HepG2 (cell line): ENCODE measurements around the gene RILP. TPM values are rescaled to one million over a fixed set of nuclear protein-coding genes. Genes with fewer than 3 reads are reported as not detected.
A peak's percentile ranks its signal among the peaks of the same experiment; 100 is the strongest.

ENCODE experiments used
- DZIP1 ChIP-seq: sonication (generic); formaldehyde crosslinking; IDR thresholded peaks from 2 replicates; pipeline ENCODE4 v1.5.0; 2020; ENCODE audit warnings: mild to moderate bottlenecking, missing genetic modification reagents
- FOXP4 ChIP-seq: sonication (generic); formaldehyde crosslinking; IDR thresholded peaks from 2 replicates; pipeline ENCODE4 v1.4.0; 2020; ENCODE audit warnings: missing genetic modification reagents
- GRHL1 ChIP-seq: sonication (generic); formaldehyde crosslinking; conservative IDR thresholded peaks from 2 replicates; pipeline ENCODE4 v1.8.0; 2022; ENCODE audit warnings: missing genetic modification reagents
- IKZF1 ChIP-seq: fragments of 450-650 bp; IDR thresholded peaks from 2 replicates; pipeline ENCODE4 v1.7.1; 2016
- NCOR1 ChIP-seq: fragments of 200-600 bp; sonication (generic); IDR thresholded peaks from 2 replicates; pipeline ENCODE4 v1.7.0; 2017; ENCODE audit warnings: antibody characterized with exemption, low read length, borderline replicate concordance
- NFIB ChIP-seq: sonication (generic); formaldehyde crosslinking; IDR thresholded peaks from 2 replicates; pipeline ENCODE4 v1.9.0; 2021; ENCODE audit warnings: missing genetic modification reagents, mild to moderate bottlenecking, borderline replicate concordance
- PITX1 ChIP-seq: sonication (generic); formaldehyde crosslinking; IDR thresholded peaks from 2 replicates; pipeline ENCODE4 v1.5.1; 2020; ENCODE audit warnings: mild to moderate bottlenecking, missing genetic modification reagents
- RELA ChIP-seq: sonication (generic); formaldehyde crosslinking; IDR thresholded peaks from 2 replicates; pipeline ENCODE4 v1.4.0; 2020; ENCODE audit warnings: missing genetic modification reagents
- REXO4 ChIP-seq: sonication (generic); formaldehyde crosslinking; IDR thresholded peaks from 2 replicates; pipeline ENCODE4 v1.8.0; 2022; ENCODE audit warnings: missing genetic modification reagents, mild to moderate bottlenecking, borderline replicate concordance
- SIX4 ChIP-seq: sonication (generic); formaldehyde crosslinking; IDR thresholded peaks from 2 replicates; pipeline ENCODE4 v1.4.0; 2020; ENCODE audit warnings: missing genetic modification reagents
- SNRNP70 ChIP-seq: fragments of 200-400 bp; formaldehyde crosslinking; IDR thresholded peaks from 2 replicates; pipeline ENCODE4 v1.6.1; 2017; ENCODE audit warnings: mild to moderate bottlenecking, low read depth, low read length, moderate library complexity
- SOX6 ChIP-seq, 2 experiments: fragments of 450-650 bp in 1 of 2; sonication (generic) in 1 of 2; formaldehyde crosslinking in 1 of 2; IDR thresholded peaks; 2 replicates each; pipeline versions ENCODE4 v1.4.0 to v1.6.1; 2017 to 2020; ENCODE audit warnings: antibody characterized with exemption in 1 of 2, mild to moderate bottlenecking in 1 of 2, missing genetic modification reagents in 1 of 2
- THAP11 ChIP-seq: IDR thresholded peaks from 2 replicates; pipeline ENCODE4 v1.6.1; 2016; ENCODE audit warnings: missing biosample characterization, missing genetic modification reagents
- ZNF121 ChIP-seq: sonication (generic); formaldehyde crosslinking; IDR thresholded peaks from 2 replicates; pipeline ENCODE4 v1.5.0; 2020; ENCODE audit warnings: mild to moderate bottlenecking, missing genetic modification reagents
- ZNF230 ChIP-seq: sonication (generic); formaldehyde crosslinking; IDR thresholded peaks from 2 replicates; pipeline ENCODE4 v1.4.0; 2020; ENCODE audit warnings: mild to moderate bottlenecking, missing genetic modification reagents
- ZSCAN21 ChIP-seq: sonication (generic); formaldehyde crosslinking; IDR thresholded peaks from 2 replicates; pipeline ENCODE4 v1.8.0; 2022; ENCODE audit warnings: mild to moderate bottlenecking, missing genetic modification reagents, moderate library complexity, borderline replicate concordance
- polyA plus RNA-seq, 8 experiments: library from polyadenylated mRNA; depleted of rRNA in 3 of 8; stranded (reverse) in 7 of 8; unstranded in 1 of 8; fragments of >200 nt; fragmentation: Illumina TruSeq in 4 of 8; extraction: Trizol in 4 of 8; gene quantifications; 2 replicates each; pipeline versions ENCODE4 v1.2.1 to v1.2.3, GENCODE V29; 2011 to 2016; ENCODE audit warnings: low read depth in 4 of 8, missing spikeins in 1 of 8, mixed read lengths in 1 of 8; ENCODE audit not compliant: insufficient read depth in 1 of 8
- total RNA-seq, 5 experiments: library from RNA; depleted of rRNA; stranded (reverse); fragments of >200 nt; fragmentation: Illumina TruSeq; extraction: Trizol; gene quantifications; 2 replicates each; pipeline ENCODE4 v1.2.3, GENCODE V29; 2016; ENCODE audit warnings: low read depth in 1 of 5

The RILP gene
- total and polyA plus RNA-seq, 2 of the 13 experiments (the other 11 are each of a cell fraction or from before 2014, with no cell fraction given) = 6.6 to 8.1 TPM

GRCh38 chr17:1684378-1685189 is 34.9 kb upstream of the RILP start, which contains the start of gene PRPF8 (continued):
- TF ChIP-seq SIX4 (CRISPR knock-in tag) = no peak
- TF ChIP-seq SNRNP70 = no peak
- TF ChIP-seq DZIP1 = peak; percentile 92; the same call in 1 of the 2 replicates
- peak; percentile 44; the same call in 1 of the 2 replicates for TF ChIP-seq ZSCAN21 (CRISPR knock-in tag)
- TF ChIP-seq NCOR1 = no peak; the same call in 1 of the 2 replicates
- TF ChIP-seq RELA (CRISPR knock-in tag) = 0 out of 2 replicates have a peak, but pooled peaks have one; percentile 75
- no peak for TF ChIP-seq IKZF1
- no peak for TF ChIP-seq REXO4 (CRISPR knock-in tag)
- no peak for TF ChIP-seq GRHL1
- peak; percentile 81 for TF ChIP-seq PITX1
- TF ChIP-seq ZNF230 (CRISPR knock-in tag) = no peak
- TF ChIP-seq SOX6 (IDR thresholded peaks at IDR 0.05) = no peak
- peak; percentile 44 for TF ChIP-seq SOX6 (CRISPR knock-in tag; IDR thresholded peaks at IDR 0.05)
- peak; percentile 89 for TF ChIP-seq THAP11 (CRISPR knock-in tag)
- no peak for TF ChIP-seq ZNF121 (CRISPR knock-in tag)
- peak; percentile 24; the same call in 1 of the 2 replicates for TF ChIP-seq FOXP4 (CRISPR knock-in tag)
- TF ChIP-seq NFIB (CRISPR knock-in tag) = no peak
